Colonic mucosa (tissue), 4 donors: ENCODE results near the gene FOXP1. TPM values are rescaled to one million over a fixed set of nuclear protein-coding genes. Genes with fewer than 3 reads are reported as not detected.

Source experiments
- DNase-seq: peaks from one replicate; pipeline ENCODE4 v3.0.0-alpha.2; 2020
- H3K27ac ChIP-seq: fragments of 200-600 bp; one replicate; pipeline ENCODE4 v1.8.0; 2021
- H3K27me3 ChIP-seq: fragments of 200-600 bp; one replicate; pipeline ENCODE4 v1.8.0; 2021
- H3K36me3 ChIP-seq: fragments of 200-600 bp; one replicate; pipeline ENCODE4 v1.8.0; 2021
- H3K4me1 ChIP-seq: fragments of 200-600 bp; one replicate; pipeline ENCODE4 v1.8.0; 2021; ENCODE audit warnings: mild to moderate bottlenecking
- H3K4me3 ChIP-seq: fragments of 200-600 bp; one replicate; pipeline ENCODE4 v1.8.0; 2021
- H3K9ac ChIP-seq, 2 donors: one replicate each; pipeline ENCODE4 v1.7.0; 2013; ENCODE audit warnings: control low read depth in 2 of 2, low read depth in 2 of 2, low read length in 2 of 2
- H3K9me3 ChIP-seq: fragments of 200-600 bp; one replicate; pipeline ENCODE4 v1.8.0; 2021
- CTCF ChIP-seq: fragments of 200-600 bp; IDR thresholded peaks from one replicate; pipeline ENCODE4 v1.8.0; 2022; ENCODE audit warnings: antibody characterized with exemption, mild to moderate bottlenecking
- intact Hi-C: fragments of 100-400 bp; cut with DNase I; formaldehyde crosslinking; loops from one replicate; pipeline ENCODE4 v1.14.1; 2022
- total RNA-seq, 2 donors: library from RNA; stranded (reverse); fragmentation: NEBNext Ultra II Directional in 1 of 2; extraction: Animal tissue kit (Norgen Biotek cat#: 25700) in 1 of 2; gene quantifications; one replicate each; pipeline ENCODE4 v1.2.1, GENCODE V29; 2021
- donor health status: healthy.
- donor health status: DM: no; HTN: no; CAD: no.
- donor health status: DM: no; HTN: no; CAD: no.

The FOXP1 gene
- total RNA-seq, 2 donors from 2014 or later = 127 to 128 TPM

- TF ChIP-seq CTCF = no peak
- H3K27ac ChIP-seq = no peak overlapping the region
Measured at GRCh38 chr3:71453319-71453718, 130.2 kb downstream of the FOXP1 start.

GRCh38 chr3:71451812-71452211 lies 131.7 kb downstream of the FOXP1 start:
- H3K27me3 ChIP-seq = no peaks in the 10 kb centered on the region
- intact Hi-C loops = no loop called here
- no peak for TF ChIP-seq CTCF
- H3K9me3 ChIP-seq = no peaks in the 10 kb centered on the region
- DNase-seq = no peak
- H3K9ac ChIP-seq = no peak overlapping the region
- no peak overlapping the region for H3K27ac ChIP-seq
- no peaks in the 10 kb centered on the region for H3K36me3 ChIP-seq
- H3K4me1 ChIP-seq = peaks cover 11% of the 10 kb centered on the region
- H3K4me3 ChIP-seq = no peak overlapping the region

More at GRCh38 chr3:71453319-71453718, 130.2 kb downstream of the FOXP1 start:
- no peak for DNase-seq
- Histone ChIP-seq H3K27me3 (no peaks in the 10 kb centered on the region), H3K9me3 (no peaks in the 10 kb centered on the region), H3K4me1 (peaks cover 11% of the 10 kb centered on the region), H3K36me3 (no peaks in the 10 kb centered on the region), H3K9ac (no peak overlapping the region), H3K4me3 (no peak overlapping the region)
- intact Hi-C loops = no loop called here

DNA sequence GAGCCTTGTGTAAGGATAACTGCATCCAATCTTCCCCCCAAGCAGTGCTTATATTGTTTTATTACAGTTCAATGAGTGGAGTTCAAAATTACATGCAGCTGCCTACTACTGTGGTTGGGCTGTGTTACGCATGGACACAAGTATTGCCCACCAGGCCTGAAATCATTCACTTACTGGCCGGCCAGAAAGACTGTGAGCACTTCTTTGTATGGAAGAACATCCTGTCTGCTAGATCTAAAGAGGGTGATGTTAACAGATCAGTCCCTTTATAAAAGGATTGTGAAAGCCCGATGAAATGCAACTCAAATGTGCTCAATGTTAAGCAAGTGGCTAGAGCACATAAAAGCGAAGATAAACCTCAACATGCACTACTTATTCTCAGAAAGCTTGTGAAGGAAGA lies 132.5 kb downstream of the FOXP1 start:
- Histone ChIP-seq H3K4me3 (no peak overlapping the region), H3K9me3 (no peaks in the 10 kb centered on the region), H3K9ac (no peak overlapping the region), H3K27me3 (no peaks in the 10 kb centered on the region), H3K4me1 (peaks cover 11% of the 10 kb centered on the region), H3K27ac (no peak overlapping the region), H3K36me3 (no peaks in the 10 kb centered on the region)
- no peak for TF ChIP-seq CTCF
- intact Hi-C loops = no loop called here
- DNase-seq = no peak

DNA sequence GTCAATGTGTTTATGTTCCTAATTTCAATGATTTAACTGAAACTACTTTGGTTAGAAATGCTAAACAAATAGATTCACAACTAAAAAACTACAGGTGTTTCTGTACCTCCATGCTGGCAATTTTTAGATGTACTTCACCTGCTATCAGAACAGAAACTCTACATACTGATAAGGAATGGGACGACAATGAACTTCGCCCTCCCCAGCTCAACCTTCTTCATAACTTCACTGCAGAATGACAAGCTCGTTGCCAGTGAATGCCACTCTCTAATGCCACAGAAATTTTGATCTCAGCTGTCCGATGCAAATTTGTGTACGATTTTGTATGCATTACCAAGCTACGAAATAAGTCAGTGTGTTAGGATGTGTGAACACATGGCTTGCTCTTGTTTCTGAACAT lies 133.4 kb downstream of the FOXP1 start:
- intact Hi-C loops = no loop called here
- H3K4me1 ChIP-seq = peaks cover 11% of the 10 kb centered on the region
- no peaks in the 10 kb centered on the region for H3K36me3 ChIP-seq
- no peak for TF ChIP-seq CTCF
- DNase-seq = peak; percentile 68
- no peak overlapping the region for H3K9ac ChIP-seq
- no peak overlapping the region for H3K27ac ChIP-seq
- H3K9me3 ChIP-seq = no peaks in the 10 kb centered on the region
- H3K4me3 ChIP-seq = no peak overlapping the region
- H3K27me3 ChIP-seq = no peaks in the 10 kb centered on the region

DNA sequence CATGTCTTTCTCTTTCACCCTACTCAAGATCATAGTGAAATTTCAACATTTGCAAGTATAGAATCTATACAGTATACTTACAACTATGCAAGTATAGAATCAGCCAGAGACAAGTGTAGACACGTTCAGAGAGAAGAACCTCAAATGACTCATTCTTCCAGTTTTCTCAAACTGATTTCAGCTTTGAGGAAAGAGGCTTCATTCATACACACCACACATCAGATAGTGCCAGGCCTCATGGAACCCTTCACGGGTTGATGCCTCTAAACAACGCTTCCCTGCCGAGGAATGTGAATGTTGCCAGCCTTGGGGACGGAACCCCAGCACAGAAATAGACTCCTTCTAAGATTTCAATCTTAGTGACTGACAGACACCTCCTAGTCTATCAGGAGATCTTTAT lies 135.7 kb downstream of the FOXP1 start:
- Histone ChIP-seq H3K36me3 (no peaks in the 10 kb centered on the region), H3K4me3 (no peak overlapping the region), H3K27me3 (no peaks in the 10 kb centered on the region), H3K9me3 (no peaks in the 10 kb centered on the region), H3K9ac (no peak overlapping the region), H3K27ac (no peak overlapping the region), H3K4me1 (peaks cover under 1% of the 10 kb centered on the region)
- no peak for TF ChIP-seq CTCF
- intact Hi-C loops = no loop called here
- no peak for DNase-seq

GRCh38 chr3:71447197-71447596 lies 136.3 kb downstream of the FOXP1 start:
- TF ChIP-seq CTCF = no peak
- Histone ChIP-seq H3K27ac (no peak overlapping the region), H3K4me1 (no peaks in the 10 kb centered on the region), H3K4me3 (no peak overlapping the region), H3K27me3 (no peaks in the 10 kb centered on the region), H3K36me3 (no peaks in the 10 kb centered on the region), H3K9me3 (no peaks in the 10 kb centered on the region), H3K9ac (no peak overlapping the region)
- intact Hi-C loops = no loop called here
- DNase-seq = no peak
